ENCODE data around the gene ECSCR.
"Not testable (repeated sequence)": the region's sequence is repeated elsewhere in the genome, so short reads cannot be mapped to it uniquely, and the experiment has no call there.

Gene ECSCR

GRCh38 chr5:139443831-139444453 is 18.6 kb downstream of the ECSCR start:
- DNase-seq: no peak

DNA sequence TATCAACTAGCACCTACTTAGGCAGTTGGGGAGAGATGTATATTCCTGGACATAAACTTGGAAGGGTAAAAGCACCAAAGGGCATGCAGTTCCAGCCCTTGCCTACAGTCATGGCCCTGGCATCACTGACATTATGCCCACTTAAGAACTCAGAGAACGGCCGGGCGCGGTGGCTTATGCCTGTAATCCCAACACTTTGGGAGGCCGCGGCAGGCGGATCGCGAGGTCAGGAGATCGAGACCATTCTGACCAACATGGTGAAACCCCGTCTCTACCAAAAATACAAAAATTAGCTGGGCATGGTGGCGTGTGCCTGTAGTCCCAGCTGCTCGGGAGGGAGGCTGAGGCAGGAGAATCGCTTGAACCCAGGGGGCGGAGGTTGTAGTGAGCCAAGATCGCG is 22.1 kb downstream of the ECSCR start:
- not testable (repeated sequence) for DNase-seq

DNA sequence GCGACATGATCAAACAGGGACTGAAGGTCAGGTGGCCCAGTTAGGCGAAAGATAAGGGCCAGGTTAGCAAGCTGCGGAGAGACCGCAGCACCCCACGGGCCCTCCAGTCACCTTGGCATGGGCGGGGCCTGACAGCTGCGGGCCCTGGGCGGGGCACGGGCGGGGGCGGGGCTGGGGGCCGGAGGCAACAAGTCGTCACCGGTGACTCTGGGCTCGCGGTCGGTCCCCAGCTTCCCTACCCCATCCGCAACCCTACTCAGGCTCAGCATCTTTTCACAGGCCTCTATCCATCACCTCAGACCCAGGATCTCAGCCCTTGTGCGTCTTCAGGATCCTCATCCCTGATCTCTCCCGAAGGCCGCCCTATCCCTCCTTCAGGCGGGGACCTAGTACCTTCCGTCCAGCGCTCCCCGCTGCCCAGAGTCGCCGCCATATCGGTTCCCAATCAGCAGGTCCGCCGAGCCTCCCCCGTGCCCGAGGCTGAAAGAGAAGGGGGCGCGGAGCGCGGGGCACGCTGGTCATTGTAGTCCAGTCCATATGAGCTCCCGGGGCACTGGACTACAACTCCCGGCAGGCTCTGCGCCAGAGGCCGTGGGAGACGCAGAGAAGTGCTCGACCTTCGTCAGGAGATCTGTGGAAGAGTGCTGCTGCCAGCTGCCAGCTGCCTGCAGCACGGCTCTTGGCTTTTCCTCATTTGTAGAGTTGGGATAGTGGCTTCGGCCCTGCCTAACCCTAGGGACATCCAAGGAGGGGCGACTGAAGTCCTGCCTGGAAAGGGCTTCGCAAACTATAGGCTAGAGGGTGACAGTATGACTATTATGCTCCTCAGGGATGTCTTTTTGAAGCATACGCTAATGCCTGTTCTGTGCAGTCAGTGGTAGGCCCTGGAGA is 23.3 kb downstream of the ECSCR start, which contains the start of gene DNAJC18:
Gene DNAJC18, minus strand, starts transcription at position 513 of the 891 bp plus-strand sequence. Its CDS starts 80 bp downstream, at position 433.
- DNase-seq: peak; percentile 89

DNA sequence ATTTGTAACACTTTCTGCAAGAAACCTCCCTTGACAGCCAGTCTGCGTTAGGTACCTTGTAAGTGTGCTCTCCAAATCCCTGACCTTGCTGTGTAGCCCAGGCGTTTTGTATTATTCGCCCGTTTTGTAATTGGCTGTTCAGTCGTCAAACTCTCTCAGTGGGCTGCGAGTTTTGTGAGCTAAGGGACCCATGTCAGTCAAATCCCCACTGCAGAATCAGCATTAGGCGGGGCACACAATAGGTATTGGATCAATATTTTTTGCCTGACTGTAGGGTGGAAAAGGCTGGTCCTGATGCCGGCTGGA is 23.9 kb downstream of the ECSCR start:
- no peak for DNase-seq

- no peak for DNase-seq
Observed at GRCh38 chr5:139435676-139436075, 26.9 kb downstream of the ECSCR start.

DNA sequence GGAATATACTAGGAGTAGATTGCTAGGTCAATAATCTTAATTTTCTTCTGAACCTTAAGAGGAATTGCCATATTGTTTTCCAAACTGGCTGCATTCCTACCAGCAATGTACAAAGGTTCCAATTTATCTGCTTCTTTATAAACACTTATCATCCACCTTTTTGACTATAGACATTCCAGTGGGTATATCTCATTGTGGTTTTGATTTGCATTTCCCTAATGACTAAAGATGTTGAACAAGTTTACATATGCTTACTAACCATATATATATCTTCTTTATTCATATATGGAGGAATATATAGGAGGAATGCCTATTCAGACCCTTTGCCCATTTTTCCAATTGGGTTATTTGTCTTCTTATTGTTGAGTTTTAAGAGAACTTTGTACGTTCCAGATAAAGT is 30.8 kb downstream of the ECSCR start:
- no peak for DNase-seq

GRCh38 chr5:139430015-139430414 is 32.5 kb downstream of the ECSCR start:
- DNase-seq: no peak

GRCh38 chr5:139426203-139426885 is 36.2 kb downstream of the ECSCR start:
- no peak for DNase-seq

GRCh38 chr5:139425497-139425896 is 37.0 kb downstream of the ECSCR start:
- no peak for DNase-seq

DNA sequence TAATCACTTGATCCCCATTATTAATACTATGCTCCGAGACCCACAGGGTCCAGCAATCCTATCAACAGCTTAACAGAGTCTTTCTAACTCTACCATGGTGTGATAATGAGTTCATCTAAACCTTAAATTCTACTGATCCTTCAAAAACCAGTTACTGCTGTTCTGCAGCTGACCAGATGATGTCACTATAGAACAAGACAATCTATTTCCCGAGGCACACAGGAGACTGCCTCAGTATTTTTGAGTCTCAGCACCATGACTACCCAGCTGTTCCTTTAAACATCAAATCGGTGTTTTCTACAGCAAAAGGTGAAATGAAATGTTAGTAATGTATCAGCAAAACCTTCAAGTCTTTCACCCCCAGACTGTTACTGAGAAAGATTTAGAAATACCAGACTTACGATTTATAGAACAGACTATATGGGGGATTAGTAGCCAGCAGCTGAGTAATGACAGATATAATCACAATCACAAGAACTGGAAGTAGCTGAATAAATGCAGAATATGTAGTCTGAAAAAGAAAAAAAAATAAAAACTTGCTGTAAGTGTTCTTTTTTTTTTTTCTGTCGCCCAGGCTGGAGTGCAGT is 40.1 kb downstream of the ECSCR start:
- DNase-seq: peak; percentile 58

- DNase-seq: no peak
Observed at GRCh38 chr5:139419226-139420192, 43.0 kb downstream of the ECSCR start.

GRCh38 chr5:139418793-139419192 is 43.8 kb downstream of the ECSCR start:
- DNase-seq: no peak

DNA sequence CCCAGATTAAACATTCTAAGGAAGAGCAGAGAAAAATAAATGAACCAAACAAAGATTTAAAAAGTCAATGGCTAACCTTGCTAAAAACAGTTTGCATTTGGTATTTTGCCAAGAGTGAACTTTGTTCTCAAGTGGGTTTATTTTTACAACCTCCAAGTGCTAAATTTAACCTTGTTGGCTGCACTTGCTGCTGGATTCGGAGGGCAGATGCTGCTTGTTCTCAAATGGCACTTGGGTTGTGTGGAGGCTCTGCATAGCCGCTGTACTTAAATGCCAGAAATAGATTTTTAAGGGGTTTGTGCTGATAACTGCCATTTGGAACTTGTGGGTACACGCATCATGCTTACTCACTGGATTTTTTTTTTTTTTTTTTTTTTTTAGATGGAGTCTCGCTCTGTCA is 45.3 kb downstream of the ECSCR start:
- DNase-seq: no peak

- no peak for DNase-seq
Observed at GRCh38 chr5:139416651-139417050, 45.9 kb downstream of the ECSCR start.

DNA sequence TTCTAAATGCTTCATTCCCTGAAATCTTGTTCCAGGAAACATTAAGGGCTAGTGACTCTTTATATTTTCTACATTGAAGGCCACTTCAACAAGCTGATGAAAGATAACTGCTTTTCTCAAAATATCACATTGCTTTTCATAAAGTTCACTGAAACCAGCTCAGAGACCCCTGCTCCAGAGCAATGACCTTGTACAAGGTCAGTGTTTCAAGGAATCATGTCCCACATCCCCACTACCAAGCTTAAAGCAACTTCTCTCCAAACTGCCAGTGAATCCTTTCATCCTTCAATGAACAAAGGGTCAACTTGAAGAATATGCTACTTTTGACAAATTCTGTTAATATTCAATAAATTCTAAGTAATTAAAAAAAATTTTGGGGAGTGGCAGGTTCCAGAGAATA is 46.7 kb downstream of the ECSCR start:
- DNase-seq: no peak

- no peak for DNase-seq
Observed at GRCh38 chr5:139415221-139415861, 47.2 kb downstream of the ECSCR start.

- DNase-seq: no peak
Observed at GRCh38 chr5:139414581-139415130, 47.9 kb downstream of the ECSCR start.

GRCh38 chr5:139413963-139414362 is 48.6 kb downstream of the ECSCR start:
- no peak for DNase-seq

GRCh38 chr5:139413153-139413552 is 49.4 kb downstream of the ECSCR start:
- no peak for DNase-seq

DNA sequence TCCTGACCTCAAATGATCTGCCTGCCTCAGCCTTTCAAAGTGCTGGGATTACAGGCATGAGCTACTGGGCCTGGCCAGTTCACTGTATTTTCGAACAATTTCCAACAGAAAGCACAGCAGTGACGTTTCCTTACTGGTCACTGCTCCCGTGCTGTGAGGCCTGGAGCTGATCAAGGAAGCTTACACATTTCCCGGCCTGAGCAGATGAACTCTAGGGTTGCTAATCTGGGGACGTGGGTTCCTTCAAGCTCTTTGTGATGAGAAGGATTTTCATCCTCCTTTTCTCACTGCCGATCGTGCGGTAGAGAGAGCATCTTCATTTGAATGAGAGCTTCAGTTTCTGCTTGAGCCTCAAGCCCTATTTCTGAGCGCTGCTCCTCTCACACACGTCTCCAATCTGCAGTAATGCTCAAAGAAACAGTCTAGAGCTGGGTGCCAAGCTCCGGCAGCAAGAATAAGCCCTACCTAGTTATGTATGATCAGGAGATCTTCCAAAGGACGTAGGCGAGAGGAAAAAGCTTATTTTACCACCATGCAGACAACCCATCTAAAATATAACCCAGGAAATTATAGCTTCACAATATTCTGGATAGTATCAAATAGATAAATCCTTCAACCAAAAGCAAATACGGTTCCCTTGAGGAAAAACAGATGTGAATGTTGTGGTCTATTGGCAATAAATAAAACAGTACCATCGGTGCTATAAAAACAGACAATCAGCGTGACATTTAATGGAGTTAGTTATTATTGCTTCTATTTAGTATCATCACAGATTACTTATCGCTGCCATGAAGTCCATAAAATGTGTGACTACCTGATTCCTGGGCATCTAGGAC is 51.3 kb downstream of the ECSCR start:
- no peak for DNase-seq

Measured in NCI-H748 treated with DMSO at 0.1 percent for 48 hours (cell line).